Lower leg skin (tissue), 3 donors: ENCODE results near the gene TNFRSF1B.

Experiments
- CTCF ChIP-seq, 3 donors: fragments of 450-650 bp; IDR thresholded peaks; one replicate each; pipeline ENCODE4 v1.5.1; 2016; ENCODE audit warnings: antibody characterized with exemption in 3 of 3, mild to moderate bottlenecking in 3 of 3, moderate library complexity in 2 of 3
- POLR2A ChIP-seq, 2 donors: fragments of 450-650 bp; IDR thresholded peaks; one replicate each; pipeline ENCODE4 v1.6.1; 2016 to 2017; ENCODE audit warnings: antibody characterized with exemption in 2 of 2, mild to moderate bottlenecking in 1 of 2, moderate library complexity in 1 of 2

GRCh38 chr1:12144236-12144635 is 22.6 kb upstream of the TNFRSF1B start:
- TF ChIP-seq CTCF (IDR thresholded peaks at IDR 0.05) (no peak), POLR2A (IDR thresholded peaks at IDR 0.05) (no peak)
